ENCODE results near the gene POLR3C. TPM values are rescaled to one million over a fixed set of nuclear protein-coding genes. Genes with fewer than 3 reads are reported as not detected.

POLR3C gene
- total and polyA plus RNA-seq, 2 donors (not counting 1 experiment from before 2014, with no cell fraction given) = 38.3 to 45.1 TPM

- Histone ChIP-seq H3K36me3 (ENCODE audit: control insufficient read depth, insufficient read depth, low read length) (peaks cover 12% of the 10 kb centered on the region), H3K9ac (ENCODE audit: insufficient read depth, low read length) (peak overlapping the region; percentile 94), H2AFZ (ENCODE audit: low read length) (peak overlapping the region; percentile 90), H3K79me2 (ENCODE audit: control insufficient read depth, insufficient read depth, low read length) (peaks cover 30% of the 10 kb centered on the region), H3K27me3 (ENCODE audit: control insufficient read depth, insufficient read depth, low read length) (no peaks in the 10 kb centered on the region), H3K27ac (ENCODE audit: insufficient read depth, low read length) (peak overlapping the region; percentile 93), H3K9me3 (ENCODE audit: control insufficient read depth, insufficient read depth, low read depth, low read length) (no peaks in the 10 kb centered on the region), H3K4me1 (ENCODE audit: control insufficient read depth, extremely low read depth, insufficient read depth, low read length) (no peaks in the 10 kb centered on the region), H3K4me3 (replicated peaks in 1 of 4; ENCODE audit: control extremely low read depth in 1 of 4, insufficient read depth in 1 of 4, low read depth in 3 of 4, low read length in 4 of 4) (peak overlapping the region; percentile 92 to 100 (median 98)), H3K4me2 (ENCODE audit: extremely low read depth, insufficient read depth, low read length) (peak overlapping the region; percentile 30), H4K20me1 (ENCODE audit: control insufficient read depth, extremely low read depth, insufficient read depth, low read length) (no peaks in the 10 kb centered on the region)
- DNase-seq (ENCODE audit: low read depth in 2 of 2) = no peak
- no peak for TF ChIP-seq CTCF (conservative IDR thresholded peaks at IDR 0.05 in 1 of 2, IDR thresholded peaks at IDR 0.05 in 1 of 2; ENCODE audit: low read depth in 1 of 2, low read length in 2 of 2)
- TF ChIP-seq EZH2 (IDR thresholded peaks at IDR 0.05; ENCODE audit: low read length, missing control alignments) = no peak
These were observed 471 bp downstream of the POLR3C start for GRCh38 chr1:145824499-145824842.

DNA sequence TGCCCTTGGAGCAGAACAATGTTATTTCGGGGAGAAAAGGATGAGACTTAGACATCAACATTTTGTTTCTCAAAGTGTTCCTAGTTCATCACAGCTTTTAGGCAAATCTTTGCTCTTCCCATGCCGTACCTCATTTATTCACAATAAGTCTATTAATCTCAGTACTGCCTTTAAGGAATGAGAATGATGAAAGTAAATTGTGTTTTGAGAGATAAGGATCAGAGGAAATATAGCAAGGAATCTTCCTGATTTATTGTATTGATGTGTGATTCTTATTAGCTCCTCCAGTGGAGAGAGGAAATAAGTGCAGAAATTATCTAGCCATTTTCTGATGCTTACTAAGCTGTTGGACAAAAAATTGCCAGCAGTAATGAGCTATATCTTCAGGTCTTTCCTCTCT is 2.0 kb downstream of the POLR3C start:
- Histone ChIP-seq H3K27me3 (ENCODE audit: control insufficient read depth, insufficient read depth, low read length) (no peaks in the 10 kb centered on the region), H3K36me3 (ENCODE audit: control insufficient read depth, insufficient read depth, low read length) (peaks cover 14% of the 10 kb centered on the region), H3K9me3 (ENCODE audit: control insufficient read depth, insufficient read depth, low read depth, low read length) (no peaks in the 10 kb centered on the region), H3K79me2 (ENCODE audit: control insufficient read depth, insufficient read depth, low read length) (peaks cover 30% of the 10 kb centered on the region), H3K4me1 (ENCODE audit: control insufficient read depth, extremely low read depth, insufficient read depth, low read length) (no peaks in the 10 kb centered on the region), H3K4me3 (replicated peaks in 1 of 4; ENCODE audit: control extremely low read depth in 1 of 4, insufficient read depth in 1 of 4, low read depth in 3 of 4, low read length in 4 of 4) (no peak overlapping the region), H4K20me1 (ENCODE audit: control insufficient read depth, extremely low read depth, insufficient read depth, low read length) (no peaks in the 10 kb centered on the region), H3K27ac (ENCODE audit: insufficient read depth, low read length) (no peak overlapping the region), H3K9ac (ENCODE audit: insufficient read depth, low read length) (no peak overlapping the region), H3K4me2 (ENCODE audit: extremely low read depth, insufficient read depth, low read length) (peak overlapping the region; percentile 16), H2AFZ (ENCODE audit: low read length) (no peak overlapping the region)
- no peak for DNase-seq (ENCODE audit: low read depth in 2 of 2)
- TF ChIP-seq CTCF (conservative IDR thresholded peaks at IDR 0.05 in 1 of 2, IDR thresholded peaks at IDR 0.05 in 1 of 2; ENCODE audit: low read depth in 1 of 2, low read length in 2 of 2) = no peak
- TF ChIP-seq EZH2 (IDR thresholded peaks at IDR 0.05; ENCODE audit: low read length, missing control alignments) = no peak

DNA sequence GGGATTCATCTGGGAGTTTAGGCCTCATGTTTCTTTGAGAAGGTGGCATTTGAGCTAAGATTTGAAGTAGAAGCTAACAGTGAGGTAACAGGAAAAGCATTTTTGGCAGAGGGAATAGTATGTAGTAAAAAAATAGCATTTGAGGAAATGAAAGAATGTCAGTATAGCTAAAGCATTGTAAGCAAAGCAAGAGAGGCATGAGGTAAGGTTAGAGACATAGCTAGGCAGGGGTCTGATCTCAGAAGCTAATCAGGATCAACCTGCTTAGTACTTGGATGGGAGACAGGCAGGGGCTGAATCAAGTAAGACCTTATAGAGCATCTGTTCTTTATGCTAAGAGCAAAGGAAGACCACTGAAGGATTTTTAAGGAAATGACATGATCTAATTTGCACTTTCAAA is 4.0 kb downstream of the POLR3C start:
- peak in 1 of 2 donors; percentile 12 for DNase-seq (ENCODE audit: low read depth in 2 of 2)
- TF ChIP-seq CTCF (conservative IDR thresholded peaks at IDR 0.05 in 1 of 2, IDR thresholded peaks at IDR 0.05 in 1 of 2; ENCODE audit: low read depth in 1 of 2, low read length in 2 of 2) = no peak
- no peak for TF ChIP-seq EZH2 (IDR thresholded peaks at IDR 0.05; ENCODE audit: low read length, missing control alignments)
- Histone ChIP-seq H3K36me3 (ENCODE audit: control insufficient read depth, insufficient read depth, low read length) (peaks cover 17% of the 10 kb centered on the region), H4K20me1 (ENCODE audit: control insufficient read depth, extremely low read depth, insufficient read depth, low read length) (no peaks in the 10 kb centered on the region), H3K4me1 (ENCODE audit: control insufficient read depth, extremely low read depth, insufficient read depth, low read length) (no peaks in the 10 kb centered on the region), H3K9ac (ENCODE audit: insufficient read depth, low read length) (no peak overlapping the region), H3K79me2 (ENCODE audit: control insufficient read depth, insufficient read depth, low read length) (peaks cover 30% of the 10 kb centered on the region), H3K4me3 (replicated peaks in 1 of 4; ENCODE audit: control extremely low read depth in 1 of 4, insufficient read depth in 1 of 4, low read depth in 3 of 4, low read length in 4 of 4) (no peak overlapping the region), H3K27me3 (ENCODE audit: control insufficient read depth, insufficient read depth, low read length) (no peaks in the 10 kb centered on the region), H3K9me3 (ENCODE audit: control insufficient read depth, insufficient read depth, low read depth, low read length) (no peaks in the 10 kb centered on the region), H3K27ac (ENCODE audit: insufficient read depth, low read length) (no peak overlapping the region), H2AFZ (ENCODE audit: low read length) (no peak overlapping the region), H3K4me2 (ENCODE audit: extremely low read depth, insufficient read depth, low read length) (no peak overlapping the region)

All from fibroblast of lung (primary cell).